K562 (cell line): ENCODE results near the gene UROD. TPM values are rescaled to one million over a fixed set of nuclear protein-coding genes. Genes with fewer than 3 reads are reported as not detected.

Experiments
- ATAC-seq: fragments of 200-7000 bp; cut with Tn5 transposase; 3 replicates; pipeline ENCODE4 v1.9.1; 2020; ENCODE audit warnings: moderate library complexity
- BruUV-seq: library from RNA; stranded (reverse); fragments of 400-500 nt; replicated peaks from 2 replicates; lab custom pipeline; 2021; lab: Mats Ljungman, UMichigan
- CTCF ChIA-PET: fragments of 300-600 bp; formaldehyde crosslinking; extraction: SDS; loops from one replicate; lab custom pipeline; 2021; ENCODE audit warnings: low intra/inter-chr PET ratio; lab: Yijun Ruan, JAX
- POLR2A ChIA-PET: fragments of 300-600, 350-650 bp; sonication (Branson Sonifier 250); formaldehyde crosslinking; extraction: SDS; loops from one replicate; lab custom pipeline; 2021; ENCODE audit warnings: antibody characterized with exemption, inconsistent platforms; lab: Yijun Ruan, JAX
- DNase-seq, 4 experiments: peaks; one replicate each; pipeline versions ENCODE4 v3.0.0 to v3.0.0-alpha.2; 2011 to 2018; ENCODE audit warnings: low spot score in 3 of 4, mixed read lengths in 3 of 4; ENCODE audit errors: extremely low read depth in 1 of 4
- FAIRE-seq: peaks from 2 replicates; lab custom pipeline; 2011; peaks lifted over from hg19 to GRCh38; lab: Jason Lieb, UNC
- H2AFZ ChIP-seq: 2 replicates; pipeline ENCODE4 v1.6.0; 2011; ENCODE audit warnings: low read depth, low read length, control low read depth, inconsistent platforms
- H3K27ac ChIP-seq: fragments of 200-600 bp; 3 replicates; pipeline ENCODE4 v1.8.0; 2011; ENCODE audit warnings: low read depth, mild to moderate bottlenecking, control low read depth, inconsistent platforms, low read length, moderate library complexity, mixed read lengths; ENCODE audit errors: extremely low read depth
- H3K27me3 ChIP-seq, 2 experiments: fragments of 300-600 bp in 1 of 2; 2 replicates in 1 of 2; 3 replicates in 1 of 2; pipeline versions ENCODE4 v1.6.0 to v1.8.0; 2011; ENCODE audit warnings: inconsistent platforms in 2 of 2, low read length in 2 of 2, mild to moderate bottlenecking in 1 of 2, mixed read lengths in 1 of 2, moderate library complexity in 1 of 2; ENCODE audit not compliant: control insufficient read depth in 2 of 2, insufficient read depth in 2 of 2
- H3K36me3 ChIP-seq: fragments of 300-600 bp; 3 replicates; pipeline ENCODE4 v1.8.0; 2011; ENCODE audit warnings: mild to moderate bottlenecking, low read length, inconsistent platforms; ENCODE audit not compliant: control insufficient read depth, insufficient read depth
- H3K4me1 ChIP-seq, 2 experiments: fragments of 200-600 bp in 1 of 2; replicated peaks in 1 of 2; 2 replicates in 1 of 2; 3 replicates in 1 of 2; pipeline versions ENCODE4 v1.5.1 to v1.8.0; 2011; ENCODE audit warnings: inconsistent platforms in 2 of 2, low read length in 2 of 2, mild to moderate bottlenecking in 1 of 2, mixed read lengths in 1 of 2, moderate library complexity in 1 of 2; ENCODE audit not compliant: control insufficient read depth in 2 of 2, insufficient read depth in 2 of 2
- H3K4me2 ChIP-seq: 2 replicates; pipeline ENCODE4 v1.6.1; 2011; ENCODE audit warnings: low read length, control low read depth, inconsistent platforms, mixed read lengths; ENCODE audit not compliant: insufficient read depth
- H3K4me3 ChIP-seq: fragments of 200-600 bp; sonication (generic), shearing (Covaris generic); 2 replicates; pipeline ENCODE4 v1.5.1; 2016; ENCODE audit warnings: control low read depth, inconsistent platforms
- H3K79me2 ChIP-seq: fragments of 200-600 bp; 3 replicates; pipeline ENCODE4 v1.8.0; 2011; ENCODE audit warnings: low read length, inconsistent platforms; ENCODE audit not compliant: control insufficient read depth, insufficient read depth
- H3K9ac ChIP-seq, 2 experiments: 2 replicates each; pipeline versions ENCODE4 v1.6.0 to v1.6.1; 2011; ENCODE audit warnings: low read depth in 2 of 2, low read length in 2 of 2, control low read depth in 1 of 2, inconsistent platforms in 1 of 2, mild to moderate bottlenecking in 1 of 2, mixed read lengths in 1 of 2; ENCODE audit not compliant: insufficient read depth in 1 of 2
- H3K9me1 ChIP-seq: one replicate; pipeline ENCODE4 v1.6.0; 2011; ENCODE audit warnings: inconsistent platforms, mild to moderate bottlenecking, low read length, moderate library complexity; ENCODE audit not compliant: control insufficient read depth, insufficient read depth
- H3K9me3 ChIP-seq: replicated peaks from 2 replicates; pipeline ENCODE4 v1.5.1; 2011; ENCODE audit warnings: low read depth, low read length, inconsistent platforms; ENCODE audit not compliant: control insufficient read depth, insufficient read depth
- H4K20me1 ChIP-seq: replicated peaks from 2 replicates; pipeline ENCODE4 v1.6.1; 2011; ENCODE audit warnings: low read length, inconsistent platforms, mixed read lengths; ENCODE audit not compliant: control insufficient read depth, insufficient read depth
- LEF1 ChIP-seq: fragments of 450-650 bp; IDR thresholded peaks from 2 replicates; pipeline ENCODE4 v1.6.1; 2016; ENCODE audit warnings: mild to moderate bottlenecking
- MCM2 ChIP-seq: fragments of 450-650 bp; IDR thresholded peaks from 2 replicates; pipeline ENCODE4 v1.6.1; 2017; ENCODE audit warnings: low read depth, mild to moderate bottlenecking
- NCOA1 ChIP-seq: fragments of 450-650 bp; IDR thresholded peaks from 2 replicates; pipeline ENCODE4 v1.6.1; 2016; ENCODE audit warnings: low read depth
- NFYB ChIP-seq: IDR thresholded peaks from 2 replicates; pipeline ENCODE4 v1.6.1; 2011; ENCODE audit warnings: mild to moderate bottlenecking, moderate library complexity; ENCODE audit not compliant: insufficient read length; ENCODE audit errors: extremely low read depth
- SMARCE1 ChIP-seq: fragments of 450-650 bp; IDR thresholded peaks from 2 replicates; pipeline ENCODE4 v1.7.1; 2016; ENCODE audit warnings: mild to moderate bottlenecking
- STAT5B ChIP-seq: fragments of 250-450 bp; sonication (Bioruptor Pico); IDR thresholded peaks from 2 replicates; pipeline ENCODE4 v1.8.0; 2021; ENCODE audit warnings: mild to moderate bottlenecking, inconsistent platforms
- TFAM ChIP-seq: fragments of 250-450 bp; sonication (Bioruptor Pico); conservative IDR thresholded peaks from 2 replicates; pipeline ENCODE4 v1.5.0; 2021; ENCODE audit warnings: mild to moderate bottlenecking, moderate library complexity
- ZNF583 ChIP-seq: fragments of 250-450 bp; sonication (Bioruptor Pico); IDR thresholded peaks from 2 replicates; pipeline ENCODE4 v1.4.0; 2020
- WGBS: fragments of 100-300 bp; shearing (Covaris generic); methylation state at CpG from one replicate; pipeline ENCODE4 v1.1.6; 2016; ENCODE audit warnings: low coverage, mixed read lengths; ENCODE audit not compliant: insufficient coverage; ENCODE audit errors: missing lambda C conversion rate; 5-methylcytosine and 5-hydroxymethylcytosine counted together
- in situ Hi-C: fragments of 300-500 bp; cut with MboI; formaldehyde crosslinking; loops from 4 replicates; pipeline ENCODE4 v1.15.0; 2018; ENCODE audit warnings: inconsistent platforms, mixed read lengths
- intact Hi-C: fragments of 100-400 bp; cut with micrococcal nuclease; formaldehyde crosslinking; loops from 2 replicates; pipeline ENCODE4 v1.14.2; 2022
- polyA plus RNA-seq, 8 experiments: library from polyadenylated mRNA; depleted of rRNA in 4 of 8; stranded (reverse) in 5 of 8; unstranded in 3 of 8; fragments of >200 nt; fragmentation: Nextera tagmentation in 2 of 8; fragmentation: Illumina TruSeq in 1 of 8; extraction: Ambion mirVana in 2 of 8; extraction: Trizol in 1 of 8; gene quantifications; 2 replicates each; pipeline versions ENCODE4 v1.2.1 to v1.2.3, GENCODE V29; 2011 to 2014; ENCODE audit warnings: inconsistent platforms in 1 of 8, missing spikeins in 1 of 8
- total RNA-seq, 7 experiments: library from RNA; depleted of rRNA in 6 of 7; stranded (reverse); fragments of >200 nt in 6 of 7; fragmentation: Illumina TruSeq in 2 of 7; extraction: Trizol in 2 of 7; gene quantifications; 2 replicates each; pipeline versions ENCODE4 v1.2.1 to v1.2.3, GENCODE V29; 2011 to 2021; ENCODE audit warnings: low replicate concordance in 1 of 7
- TF ChIP-seq, protein P1 (sequence below): fragments of 250-450 bp; sonication (Bioruptor Pico); IDR thresholded peaks from 2 replicates; pipeline ENCODE4 v1.8.0; 2022; ENCODE audit warnings: inconsistent platforms
- TF ChIP-seq, protein P2 (sequence below): fragments of 450-650 bp; IDR thresholded peaks from 2 replicates; pipeline ENCODE4 v1.7.1; 2018; ENCODE audit warnings: mild to moderate bottlenecking, low read depth; ENCODE audit not compliant: partially characterized antibody
- TF ChIP-seq, protein P3 (sequence below): fragments of 450-650 bp; IDR thresholded peaks from 2 replicates; pipeline ENCODE4 v1.6.1; 2016; ENCODE audit warnings: low read depth, mild to moderate bottlenecking, moderate library complexity
- TF ChIP-seq, protein P4 (sequence below): sonication (generic); formaldehyde crosslinking; IDR thresholded peaks from 2 replicates; pipeline ENCODE4 v1.8.1; 2023; ENCODE audit warnings: mild to moderate bottlenecking, missing genetic modification reagents

UROD gene
- total and polyA plus RNA-seq, 9 of the 15 experiments (the other 6 are each of a cell fraction or from before 2014, with no cell fraction given): 533 to 2,933 (median 1,100) TPM

DNA sequence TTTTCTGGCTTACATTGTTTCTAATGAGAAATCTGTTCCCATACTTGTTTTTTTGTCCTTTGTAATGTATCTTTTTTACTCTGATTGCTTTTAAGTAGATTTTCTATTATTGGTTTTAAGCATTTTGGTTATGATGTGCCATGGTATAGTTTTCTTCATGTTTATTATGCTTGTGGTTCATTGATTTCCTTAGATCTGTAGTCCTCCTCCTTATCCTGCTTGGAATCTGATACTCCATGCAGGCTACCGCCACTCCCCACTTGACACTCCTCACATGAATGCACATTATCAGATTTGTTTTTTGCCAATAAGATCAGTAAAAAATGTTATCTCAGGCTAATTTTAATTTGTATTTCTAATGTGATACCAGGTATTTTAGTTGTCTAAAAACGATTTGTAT is 20.8 kb downstream of the UROD start (continued):
- TF ChIP-seq, protein P1, sequence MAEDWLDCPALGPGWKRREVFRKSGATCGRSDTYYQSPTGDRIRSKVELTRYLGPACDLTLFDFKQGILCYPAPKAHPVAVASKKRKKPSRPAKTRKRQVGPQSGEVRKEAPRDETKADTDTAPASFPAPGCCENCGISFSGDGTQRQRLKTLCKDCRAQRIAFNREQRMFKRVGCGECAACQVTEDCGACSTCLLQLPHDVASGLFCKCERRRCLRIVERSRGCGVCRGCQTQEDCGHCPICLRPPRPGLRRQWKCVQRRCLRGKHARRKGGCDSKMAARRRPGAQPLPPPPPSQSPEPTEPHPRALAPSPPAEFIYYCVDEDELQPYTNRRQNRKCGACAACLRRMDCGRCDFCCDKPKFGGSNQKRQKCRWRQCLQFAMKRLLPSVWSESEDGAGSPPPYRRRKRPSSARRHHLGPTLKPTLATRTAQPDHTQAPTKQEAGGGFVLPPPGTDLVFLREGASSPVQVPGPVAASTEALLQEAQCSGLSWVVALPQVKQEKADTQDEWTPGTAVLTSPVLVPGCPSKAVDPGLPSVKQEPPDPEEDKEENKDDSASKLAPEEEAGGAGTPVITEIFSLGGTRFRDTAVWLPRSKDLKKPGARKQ (CRISPR knock-in tag): no peak
- no peak for TF ChIP-seq ZNF583
- TF ChIP-seq, protein P2, sequence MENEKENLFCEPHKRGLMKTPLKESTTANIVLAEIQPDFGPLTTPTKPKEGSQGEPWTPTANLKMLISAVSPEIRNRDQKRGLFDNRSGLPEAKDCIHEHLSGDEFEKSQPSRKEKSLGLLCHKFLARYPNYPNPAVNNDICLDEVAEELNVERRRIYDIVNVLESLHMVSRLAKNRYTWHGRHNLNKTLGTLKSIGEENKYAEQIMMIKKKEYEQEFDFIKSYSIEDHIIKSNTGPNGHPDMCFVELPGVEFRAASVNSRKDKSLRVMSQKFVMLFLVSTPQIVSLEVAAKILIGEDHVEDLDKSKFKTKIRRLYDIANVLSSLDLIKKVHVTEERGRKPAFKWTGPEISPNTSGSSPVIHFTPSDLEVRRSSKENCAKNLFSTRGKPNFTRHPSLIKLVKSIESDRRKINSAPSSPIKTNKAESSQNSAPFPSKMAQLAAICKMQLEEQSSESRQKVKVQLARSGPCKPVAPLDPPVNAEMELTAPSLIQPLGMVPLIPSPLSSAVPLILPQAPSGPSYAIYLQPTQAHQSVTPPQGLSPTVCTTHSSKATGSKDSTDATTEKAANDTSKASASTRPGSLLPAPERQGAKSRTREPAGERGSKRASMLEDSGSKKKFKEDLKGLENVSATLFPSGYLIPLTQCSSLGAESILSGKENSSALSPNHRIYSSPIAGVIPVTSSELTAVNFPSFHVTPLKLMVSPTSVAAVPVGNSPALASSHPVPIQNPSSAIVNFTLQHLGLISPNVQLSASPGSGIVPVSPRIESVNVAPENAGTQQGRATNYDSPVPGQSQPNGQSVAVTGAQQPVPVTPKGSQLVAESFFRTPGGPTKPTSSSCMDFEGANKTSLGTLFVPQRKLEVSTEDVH: no peak
- TF ChIP-seq TFAM (CRISPR knock-in tag): no peak
- TF ChIP-seq, all 486 proteins: peak for 0

DNA sequence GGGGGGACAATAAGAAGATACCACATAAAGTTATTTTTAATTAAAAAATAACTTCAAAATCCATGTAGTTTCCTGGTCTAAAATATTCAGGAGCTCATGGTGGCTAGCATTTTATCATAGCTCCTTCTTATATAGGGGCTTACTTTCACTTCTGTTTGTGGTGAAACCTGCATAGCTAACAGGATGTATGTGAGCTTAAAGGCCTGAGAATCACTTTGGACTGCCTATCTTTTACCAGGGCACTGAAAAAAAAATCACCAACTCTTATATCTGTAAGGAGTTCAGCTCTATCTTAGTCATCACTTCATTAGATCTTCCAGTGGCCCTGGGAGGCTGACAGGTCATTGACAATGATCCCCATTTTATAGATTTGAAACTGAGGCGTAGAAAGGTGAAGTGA is 21.3 kb downstream of the UROD start:
- no peak overlapping the region for H3K27ac ChIP-seq
- ChIA-PET CTCF (no interaction called here), POLR2A (interaction anchor here (0.6 to 2.4 kb wide), 5 partner anchors 17 to 363 kb away, joined by 3 to 20 read pairs (median 5); partner anchors contain the start of genes HECTD3 and UROD)
- WGBS: 62% methylated on average over 1 of the region's 1 CpG
- H3K27me3 ChIP-seq: peaks cover 0 to 10% of the 10 kb centered on the region in 2 experiments; a peak in 2 of 5 replicates
- no peaks in the 10 kb centered on the region for H4K20me1 ChIP-seq
- no peak for ATAC-seq
- peaks cover 25 to 27% of the 10 kb centered on the region in 2 experiments for H3K4me1 ChIP-seq
- no peaks in the 10 kb centered on the region for H3K36me3 ChIP-seq
- DNase-seq: no peak
- no peak overlapping the region for H2AFZ ChIP-seq
- no peak for FAIRE-seq
- intact Hi-C loops (no loop called here), in situ Hi-C loops (no loop called here)
- no peaks in the 10 kb centered on the region for H3K79me2 ChIP-seq
- no TSS peak for BruUV-seq
- no peak overlapping the region for H3K4me3 ChIP-seq
- H3K9ac ChIP-seq: no peak overlapping the region
- H3K9me3 ChIP-seq: no peaks in the 10 kb centered on the region
- H3K9me1 ChIP-seq: no peaks in the 10 kb centered on the region
- H3K4me2 ChIP-seq: no peak overlapping the region
- TF ChIP-seq SMARCE1 (no peak), LEF1 (no peak), NCOA1 (no peak), NFYB (no peak), MCM2 (no peak), STAT5B (CRISPR knock-in tag) (no peak)
- TF ChIP-seq, protein P3, sequence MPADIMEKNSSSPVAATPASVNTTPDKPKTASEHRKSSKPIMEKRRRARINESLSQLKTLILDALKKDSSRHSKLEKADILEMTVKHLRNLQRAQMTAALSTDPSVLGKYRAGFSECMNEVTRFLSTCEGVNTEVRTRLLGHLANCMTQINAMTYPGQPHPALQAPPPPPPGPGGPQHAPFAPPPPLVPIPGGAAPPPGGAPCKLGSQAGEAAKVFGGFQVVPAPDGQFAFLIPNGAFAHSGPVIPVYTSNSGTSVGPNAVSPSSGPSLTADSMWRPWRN: no peak
- TF ChIP-seq, protein P4, sequence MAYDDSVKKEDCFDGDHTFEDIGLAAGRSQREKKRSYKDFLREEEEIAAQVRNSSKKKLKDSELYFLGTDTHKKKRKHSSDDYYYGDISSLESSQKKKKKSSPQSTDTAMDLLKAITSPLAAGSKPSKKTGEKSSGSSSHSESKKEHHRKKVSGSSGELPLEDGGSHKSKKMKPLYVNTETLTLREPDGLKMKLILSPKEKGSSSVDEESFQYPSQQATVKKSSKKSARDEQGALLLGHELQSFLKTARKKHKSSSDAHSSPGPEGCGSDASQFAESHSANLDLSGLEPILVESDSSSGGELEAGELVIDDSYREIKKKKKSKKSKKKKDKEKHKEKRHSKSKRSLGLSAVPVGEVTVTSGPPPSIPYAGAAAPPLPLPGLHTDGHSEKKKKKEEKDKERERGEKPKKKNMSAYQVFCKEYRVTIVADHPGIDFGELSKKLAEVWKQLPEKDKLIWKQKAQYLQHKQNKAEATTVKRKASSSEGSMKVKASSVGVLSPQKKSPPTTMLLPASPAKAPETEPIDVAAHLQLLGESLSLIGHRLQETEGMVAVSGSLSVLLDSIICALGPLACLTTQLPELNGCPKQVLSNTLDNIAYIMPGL: no peak
